ENCODE results near the gene LYPD5.
"Not testable (repeated sequence)": the region's sequence is repeated elsewhere in the genome, so short reads cannot be mapped to it uniquely, and the experiment has no call there.

LYPD5 gene

DNA sequence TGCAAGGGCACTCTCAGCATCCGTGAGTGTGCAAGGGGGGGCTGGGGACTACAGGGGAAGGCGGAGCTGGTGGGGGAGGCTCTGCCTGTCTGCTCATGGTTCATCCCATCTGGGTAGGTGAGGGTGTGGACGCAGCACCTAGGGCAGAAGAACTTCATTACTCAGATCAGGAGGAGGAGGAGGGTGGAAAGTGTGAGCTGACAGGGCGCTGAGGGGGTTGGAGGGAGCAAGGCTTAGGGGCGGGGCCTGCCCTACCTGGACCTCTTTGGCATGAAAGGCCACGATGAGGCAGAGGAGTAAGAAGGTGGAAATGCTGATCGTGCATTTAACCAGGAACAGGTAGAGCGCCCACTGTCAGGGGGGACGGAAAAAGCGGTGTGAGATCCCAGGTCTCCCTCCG, 26.0 kb downstream of the LYPD5 start:
- DNase-seq, result peak; percentile 90

DNA sequence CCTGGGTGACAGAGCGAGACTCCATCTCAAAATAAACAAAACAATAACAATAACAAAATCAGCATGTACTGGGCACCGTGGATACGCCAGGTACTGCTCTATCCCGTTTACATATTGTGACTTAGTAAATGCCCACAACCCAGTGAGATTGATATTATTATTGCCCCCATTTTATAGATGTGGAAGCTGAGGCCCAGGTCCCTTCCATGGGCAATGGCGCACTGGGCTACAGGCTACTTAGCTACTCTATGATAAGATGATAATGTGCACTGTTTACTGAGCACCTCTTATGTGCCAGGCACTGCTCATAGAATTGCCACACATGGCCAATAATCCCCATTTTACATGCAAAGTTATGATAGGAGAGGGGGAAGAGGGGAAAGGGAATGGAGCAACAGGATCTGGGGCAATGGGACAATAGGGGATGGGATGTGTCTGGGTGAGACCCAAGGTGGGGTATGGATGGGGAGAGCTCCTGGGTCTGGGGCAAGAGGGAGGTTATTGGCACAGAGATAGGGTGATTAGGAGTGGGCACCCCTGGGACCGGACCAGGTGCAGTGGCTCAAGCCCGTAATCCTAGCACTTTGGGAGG, 26.9 kb downstream of the LYPD5 start:
- no peak for DNase-seq

GRCh38 chr19:43774940-43775258, 27.3 kb downstream of the LYPD5 start:
- not testable (repeated sequence) for DNase-seq

DNA sequence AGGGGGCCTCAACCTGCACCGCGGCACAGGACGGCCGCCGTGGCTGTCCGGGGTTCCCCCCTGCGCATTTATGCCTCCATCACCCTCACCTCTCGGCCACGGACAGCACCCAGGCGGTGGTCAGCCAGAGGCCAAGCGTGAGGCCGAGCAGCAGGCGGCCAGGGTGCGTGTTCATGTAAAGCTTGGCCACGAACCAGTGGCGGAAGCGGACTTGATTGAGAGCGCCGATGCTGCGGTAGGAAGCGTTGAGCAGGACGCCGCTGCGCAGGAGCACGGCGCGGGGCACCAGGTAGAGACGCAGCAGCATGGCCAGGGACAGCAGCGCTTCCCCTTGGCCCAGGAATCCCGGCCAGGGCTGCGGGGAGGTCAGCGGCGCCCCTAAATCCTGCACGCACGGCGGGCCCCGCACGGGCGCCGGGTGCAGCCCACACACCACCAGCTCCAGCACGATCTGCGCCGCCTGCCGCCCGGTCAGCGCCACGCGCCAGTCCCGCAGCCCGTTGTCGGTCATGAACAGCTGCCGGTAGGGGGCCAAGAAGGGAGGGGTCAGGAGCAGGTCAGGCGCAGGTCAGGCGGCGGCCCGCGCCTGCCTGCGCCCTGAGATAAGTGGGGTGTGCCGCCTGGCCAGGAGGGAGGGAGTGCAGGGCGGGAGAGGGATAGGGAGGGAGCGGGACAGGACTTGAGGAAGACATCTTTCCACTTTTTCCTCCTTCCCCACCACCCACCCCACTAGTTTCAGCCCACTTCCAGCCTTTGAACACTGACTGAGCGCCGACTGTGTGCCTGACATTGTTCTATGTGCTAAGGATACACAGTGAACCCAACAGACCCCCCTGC, 27.9 kb downstream of the LYPD5 start:
- DNase-seq, result no peak

- DNase-seq, result no peak
Measured at GRCh38 chr19:43773725-43774102, 28.5 kb downstream of the LYPD5 start.

DNA sequence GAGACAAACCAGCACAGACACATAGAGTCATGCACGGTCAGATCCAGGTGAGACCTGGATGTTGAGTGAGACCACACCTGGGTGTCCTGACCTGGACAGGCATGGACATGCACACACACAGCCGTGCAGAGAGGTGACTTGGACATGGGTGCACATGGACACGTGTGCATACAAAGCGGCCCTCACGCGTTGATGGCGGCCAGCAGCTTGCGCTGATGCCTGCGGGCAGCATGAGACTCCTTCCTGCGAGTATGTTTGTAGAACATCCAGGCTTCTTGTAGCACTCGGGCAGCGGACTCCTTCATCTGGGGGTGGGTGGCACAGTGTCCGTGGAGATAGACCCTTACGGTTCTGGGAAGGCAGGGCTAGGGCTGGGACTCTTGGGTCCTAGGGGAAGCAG, 33.0 kb downstream of the LYPD5 start:
- DNase-seq, result no peak

GRCh38 chr19:43768273-43769050, 33.8 kb downstream of the LYPD5 start:
- no peak for DNase-seq

- no peak for DNase-seq
Measured at GRCh38 chr19:43767818-43768217, 34.4 kb downstream of the LYPD5 start.

- DNase-seq, result no peak
Measured at GRCh38 chr19:43767316-43767715, 34.9 kb downstream of the LYPD5 start.

DNA sequence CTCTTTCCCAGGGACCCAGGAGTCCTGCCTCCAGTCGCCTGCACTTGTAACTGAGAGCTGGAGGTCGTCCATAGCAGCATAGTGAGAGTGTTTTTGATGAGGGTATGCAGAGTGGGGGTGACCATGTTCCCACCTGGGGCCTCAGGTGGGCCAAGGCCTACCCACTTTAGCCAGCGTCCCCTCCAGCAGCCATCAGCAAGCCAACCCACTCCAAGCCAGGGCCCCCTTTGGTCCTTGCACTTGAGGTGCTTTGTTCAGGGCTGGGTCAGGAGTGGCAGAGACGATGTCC, 35.5 kb downstream of the LYPD5 start:
- no peak for DNase-seq

GRCh38 chr19:43765109-43765876, 37.0 kb downstream of the LYPD5 start:
- DNase-seq, result peak; percentile 91

DNA sequence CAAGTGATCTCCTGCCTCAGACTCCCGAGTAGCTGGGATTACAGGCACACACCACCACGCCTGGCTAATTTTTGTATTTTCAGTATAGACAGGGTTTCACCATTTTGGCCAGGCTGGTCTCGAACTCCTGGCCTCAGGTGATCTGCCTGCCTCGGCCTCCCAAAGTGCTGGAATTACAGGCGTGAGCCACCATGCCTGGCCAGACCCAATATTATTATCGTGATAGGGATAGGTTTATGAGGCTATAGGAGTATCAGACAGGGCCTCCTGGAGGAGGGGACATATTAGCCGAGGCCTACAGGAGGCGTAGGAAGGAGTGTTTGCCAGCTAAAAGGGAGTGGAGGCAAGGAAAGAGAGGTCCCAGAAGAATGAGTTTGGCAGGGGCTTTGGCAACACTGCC, 37.6 kb downstream of the LYPD5 start:
- not testable (repeated sequence) for DNase-seq

GRCh38 chr19:43763473-43763939, 38.7 kb downstream of the LYPD5 start:
- DNase-seq, result no peak

DNA sequence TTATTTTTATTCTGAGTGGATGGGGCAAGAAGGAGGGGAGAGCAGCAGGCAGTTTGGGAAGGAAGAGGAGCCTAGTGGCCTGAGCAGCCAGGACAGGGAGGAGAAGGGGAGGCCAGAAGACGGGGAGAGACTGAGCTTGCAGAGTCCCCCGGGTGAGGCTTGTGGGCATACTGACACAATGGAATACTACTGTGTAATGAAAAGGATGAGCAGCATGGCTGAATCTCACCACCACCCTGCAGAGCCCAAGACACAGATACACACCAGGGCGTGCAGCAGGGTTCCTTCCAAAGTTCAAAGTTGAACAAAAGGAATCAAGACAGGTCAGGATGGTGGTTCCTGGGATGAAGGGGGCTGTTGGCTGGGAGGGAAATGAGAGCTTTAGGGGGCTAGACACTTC, 39.4 kb downstream of the LYPD5 start:
- no peak for DNase-seq

DNA sequence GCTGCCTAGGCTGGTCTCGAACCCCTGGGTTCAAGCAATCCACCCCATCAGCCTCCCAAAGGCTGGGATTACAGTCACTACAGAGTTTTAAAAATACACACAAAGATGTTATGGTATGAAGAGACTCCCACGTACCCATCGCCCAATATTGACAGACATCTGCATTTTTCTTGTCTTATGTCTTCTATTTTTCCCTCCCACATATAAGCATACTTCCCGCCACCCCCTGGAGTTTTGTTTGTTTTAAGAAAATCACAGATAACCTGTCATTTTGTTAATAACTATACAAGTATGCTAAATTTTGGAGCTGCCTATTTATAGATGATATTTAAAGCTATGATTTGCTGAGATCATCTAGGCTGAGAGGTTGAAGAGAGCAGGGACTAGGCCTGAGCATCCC, 41.3 kb downstream of the LYPD5 start:
- DNase-seq, result no peak

DNA sequence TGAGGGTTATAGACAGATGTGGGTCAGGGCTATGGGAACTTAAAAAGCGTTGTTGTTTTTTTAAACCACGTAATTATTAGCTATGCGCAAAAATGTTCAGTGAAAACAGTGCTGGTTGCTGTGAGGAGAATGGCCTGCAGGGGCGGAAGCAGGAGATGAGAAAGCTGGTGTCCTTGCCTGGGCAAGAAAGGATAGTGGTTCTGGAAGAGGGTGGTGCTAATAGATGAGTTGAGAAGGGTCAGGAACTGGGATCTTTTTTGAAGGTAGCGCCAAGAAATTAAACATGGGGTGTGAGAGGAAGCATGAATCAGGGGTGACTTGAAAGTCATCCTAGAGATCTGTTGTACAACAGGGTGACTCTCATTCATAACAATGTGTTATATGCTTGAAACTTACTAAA, 42.7 kb downstream of the LYPD5 start:
- DNase-seq, result no peak

- DNase-seq, result peak; percentile 87
Measured at GRCh38 chr19:43755256-43755801, 46.9 kb downstream of the LYPD5 start.

- peak; percentile 99 for DNase-seq
Measured at GRCh38 chr19:43754503-43755255, 47.6 kb downstream of the LYPD5 start, which contains the start of gene SMG9. Gene SMG9 (minus strand): TSS chr19:43754962. CDS start chr19:43750741, 4,221 bp downstream.

- no peak for DNase-seq
Measured at GRCh38 chr19:43754253-43754502, 48.1 kb downstream of the LYPD5 start.

- DNase-seq, result no peak
Measured at GRCh38 chr19:43752287-43752875, 49.9 kb downstream of the LYPD5 start.

DNA sequence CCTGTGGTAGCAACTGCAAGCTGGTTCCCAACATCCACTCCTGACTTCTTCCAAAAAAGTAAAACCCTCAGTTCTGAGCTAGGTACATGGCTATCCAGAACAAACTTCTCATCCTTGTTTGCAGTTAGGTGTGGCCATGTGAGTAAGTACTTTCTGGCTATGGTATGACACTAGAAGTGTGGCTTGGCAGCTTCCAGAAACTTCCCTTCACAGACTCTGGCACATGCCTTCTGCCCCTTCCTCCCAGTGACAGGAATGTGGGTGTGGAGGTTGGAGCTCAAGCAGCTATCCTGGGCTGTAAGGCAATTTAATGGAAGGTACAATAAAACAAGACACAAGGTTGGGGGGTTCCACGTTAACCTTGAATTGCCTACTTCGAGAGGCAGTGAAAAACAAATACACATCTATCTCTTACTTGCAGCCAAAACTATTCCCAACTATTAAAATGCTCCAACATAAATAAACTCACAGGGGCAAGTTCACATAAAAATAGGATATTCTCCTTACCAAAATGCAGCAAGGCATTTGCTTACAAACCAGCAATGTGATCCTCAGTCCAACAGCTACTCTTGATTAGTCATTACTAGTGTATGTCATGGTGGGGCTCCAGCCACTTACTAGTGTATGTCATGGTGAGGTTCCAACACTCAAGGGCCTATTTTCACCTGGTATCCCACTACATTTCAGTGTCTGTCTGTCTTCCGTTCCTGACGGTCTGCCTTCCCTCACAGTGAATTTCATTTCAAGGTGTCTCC, 50.6 kb downstream of the LYPD5 start:
- no peak for DNase-seq

All from activated CD4-positive, alpha-beta T cell treated with anti-CD3 and anti-CD28 coated beads for 48 hours (primary cell).